Mesenteric fat pad (tissue), 1 donor: ENCODE data around the gene NBDY. TPM values are rescaled to one million over a fixed set of nuclear protein-coding genes. Genes with fewer than 3 reads are reported as not detected.
A peak's percentile ranks its signal among the peaks of the same experiment; 100 is the strongest.
"Not testable (repeated sequence)": the region's sequence is repeated elsewhere in the genome, so short reads cannot be mapped to it uniquely, and the experiment has no call there.

Experiments
- DNase-seq: peaks from one replicate; pipeline ENCODE4 v3.0.0-alpha.2; 2020; ENCODE audit warnings: low spot score
- total RNA-seq: library from RNA; stranded (reverse); fragmentation: NEBNext Ultra II Directional; extraction: Animal tissue kit (Norgen Biotek cat#: 25700); gene quantifications from one replicate; pipeline ENCODE4 v1.2.1, GENCODE V29; 2021
- donor health status: DM: yes; HTN: yes; CAD: no.

Gene NBDY
- total RNA-seq, 1 donor from 2014 or later: 25.1 TPM

DNA sequence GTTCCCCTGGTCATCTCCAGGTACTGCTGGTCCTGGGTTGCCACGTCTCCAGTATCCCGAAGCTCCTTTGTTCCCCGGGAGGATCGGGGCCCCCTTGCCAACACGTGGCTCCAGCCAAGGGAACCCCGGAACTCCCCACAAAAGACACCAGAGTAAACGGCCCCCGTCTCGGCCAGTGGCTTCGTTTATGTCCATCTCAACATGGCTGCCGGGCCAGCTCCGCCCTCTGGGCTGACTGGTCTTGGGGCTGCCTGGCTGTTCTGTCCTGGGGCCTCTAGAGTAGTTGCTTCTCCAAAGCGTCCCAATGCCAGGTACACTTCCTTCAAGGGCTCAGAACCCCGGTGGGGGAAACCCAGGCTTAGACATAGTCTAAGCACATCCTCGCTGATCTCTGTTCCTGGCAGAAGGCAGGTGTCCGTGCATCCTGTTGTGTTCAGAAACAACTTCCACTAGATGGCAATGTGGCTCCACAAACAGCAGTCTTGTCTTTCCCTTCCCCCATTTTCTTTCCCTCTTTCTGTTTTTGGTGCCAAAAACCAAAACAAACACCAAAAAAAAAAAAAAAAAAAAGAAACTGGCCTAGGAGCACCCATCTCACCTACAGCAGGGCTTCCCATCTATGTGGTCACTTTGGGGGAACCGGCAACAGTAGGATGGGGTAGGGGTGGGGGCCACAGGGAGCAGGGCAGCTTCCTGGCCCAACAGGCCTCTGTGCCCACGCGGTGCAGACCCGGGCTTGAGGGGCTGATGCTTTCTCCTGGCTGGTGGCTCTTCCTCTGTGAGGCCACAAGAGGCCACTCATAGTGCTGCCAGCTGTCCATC is 35.3 kb downstream of the NBDY start:
- peak; percentile 85 for DNase-seq

DNA sequence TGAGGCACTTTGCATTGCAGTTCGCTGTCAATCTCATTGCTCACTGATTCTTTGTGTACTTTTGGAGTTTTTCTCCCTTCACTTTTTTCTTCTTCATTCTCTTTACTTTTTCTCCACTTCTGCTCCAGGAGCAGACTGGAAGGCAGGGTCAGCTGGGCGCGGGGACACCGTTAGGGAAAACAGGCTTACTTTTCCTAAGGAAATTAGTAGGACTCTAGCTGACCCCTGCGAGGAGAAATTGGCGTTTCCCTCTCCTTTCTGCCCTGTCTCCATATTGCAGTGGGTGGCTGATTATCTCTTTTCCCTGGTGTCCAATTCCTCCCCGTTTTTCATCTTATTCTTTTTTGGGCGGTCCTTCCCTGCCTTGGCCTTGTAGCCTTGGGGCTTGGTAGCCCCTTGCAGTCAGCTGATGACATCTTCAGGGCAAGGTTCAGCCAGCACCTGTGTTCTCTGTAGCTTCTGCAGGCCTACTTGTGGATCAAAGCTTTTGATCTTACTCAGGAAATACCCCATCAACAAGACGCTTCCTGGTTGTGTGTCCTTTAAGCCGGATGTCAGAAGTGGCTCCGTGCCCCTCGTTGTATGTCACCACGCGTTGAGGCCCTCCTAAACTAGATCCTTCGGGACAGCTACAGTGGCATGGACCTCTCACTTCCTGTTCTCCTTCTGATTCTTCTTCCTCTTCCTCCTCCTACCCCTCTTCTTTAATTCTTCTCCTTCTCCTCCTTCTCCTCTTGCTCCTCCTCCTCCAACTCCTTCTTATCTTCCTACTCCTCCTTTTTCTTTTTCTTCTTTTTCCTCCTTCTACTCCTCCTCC is 36.1 kb downstream of the NBDY start:
- DNase-seq: no peak

DNA sequence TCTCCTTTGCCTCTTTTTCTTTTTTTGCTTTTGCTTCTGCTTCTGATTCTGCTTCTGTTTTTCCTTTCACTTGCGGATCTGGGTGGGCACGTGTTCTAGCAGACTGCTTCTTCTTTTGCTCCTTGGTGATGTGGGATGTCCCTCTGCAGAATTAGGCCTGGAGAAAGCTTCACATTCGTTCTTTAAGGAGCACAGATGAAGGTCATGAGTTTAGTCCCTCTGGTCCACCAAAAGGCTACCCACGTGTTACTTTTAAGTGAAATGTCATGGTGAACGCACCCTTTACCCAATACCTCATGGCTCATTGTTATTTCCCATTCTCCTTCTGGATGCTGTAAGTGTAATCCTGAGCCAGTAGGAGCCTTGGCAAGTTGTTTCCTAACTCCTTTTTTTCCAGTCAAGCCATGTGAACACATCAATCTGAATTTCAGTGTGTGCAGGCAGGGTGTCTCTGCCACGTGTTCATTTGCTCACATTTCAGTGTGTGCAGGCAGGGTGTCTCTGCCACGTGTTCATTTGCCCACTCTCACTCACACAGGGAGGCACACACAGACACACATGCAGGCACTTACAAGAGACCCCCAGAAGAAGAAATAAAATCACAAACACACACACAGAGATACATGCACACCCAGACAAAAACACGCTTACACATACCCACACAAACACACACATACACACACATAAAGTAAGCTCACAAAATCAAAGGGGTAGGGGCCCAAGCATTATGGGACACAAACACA is 36.9 kb downstream of the NBDY start:
- no peak for DNase-seq

DNA sequence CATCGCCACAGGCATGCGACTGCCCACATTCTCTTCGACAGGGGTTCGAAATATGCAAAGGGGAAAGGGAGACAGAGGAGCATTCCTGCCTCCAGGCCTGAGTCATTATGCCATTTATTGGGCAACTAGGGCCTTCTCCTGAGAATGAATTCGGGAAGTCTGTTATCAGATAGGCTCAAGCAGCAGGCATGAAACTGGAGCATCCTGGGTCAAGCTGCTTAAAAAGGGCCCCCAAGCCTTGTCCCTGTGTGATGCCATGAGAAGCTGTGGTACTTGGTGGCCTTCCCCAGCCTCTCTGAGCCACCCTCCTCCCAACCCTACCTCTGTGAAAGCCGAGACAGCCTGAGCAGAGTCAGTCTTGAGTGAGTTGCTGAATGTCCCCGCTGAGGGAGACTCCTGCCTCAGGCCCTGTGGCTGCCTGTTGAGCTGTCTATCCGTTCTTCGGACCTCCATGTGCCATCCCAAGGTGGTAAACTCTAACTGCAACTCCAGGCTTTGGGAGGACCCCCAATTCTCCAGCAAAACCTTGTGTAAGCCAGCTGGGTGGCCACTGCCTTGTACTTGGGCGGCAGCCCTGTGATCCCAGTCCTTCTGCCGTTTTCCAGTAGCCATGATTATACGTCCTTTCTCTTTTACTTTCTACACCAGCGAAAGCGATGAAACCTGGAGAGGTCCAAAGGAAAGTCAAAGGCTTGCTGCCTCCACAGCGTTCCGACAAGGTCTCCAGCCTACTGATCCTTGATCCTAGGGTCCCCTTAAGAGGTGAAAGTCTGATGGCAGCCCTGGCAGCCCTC is 37.7 kb downstream of the NBDY start:
- peak; percentile 81 for DNase-seq

DNA sequence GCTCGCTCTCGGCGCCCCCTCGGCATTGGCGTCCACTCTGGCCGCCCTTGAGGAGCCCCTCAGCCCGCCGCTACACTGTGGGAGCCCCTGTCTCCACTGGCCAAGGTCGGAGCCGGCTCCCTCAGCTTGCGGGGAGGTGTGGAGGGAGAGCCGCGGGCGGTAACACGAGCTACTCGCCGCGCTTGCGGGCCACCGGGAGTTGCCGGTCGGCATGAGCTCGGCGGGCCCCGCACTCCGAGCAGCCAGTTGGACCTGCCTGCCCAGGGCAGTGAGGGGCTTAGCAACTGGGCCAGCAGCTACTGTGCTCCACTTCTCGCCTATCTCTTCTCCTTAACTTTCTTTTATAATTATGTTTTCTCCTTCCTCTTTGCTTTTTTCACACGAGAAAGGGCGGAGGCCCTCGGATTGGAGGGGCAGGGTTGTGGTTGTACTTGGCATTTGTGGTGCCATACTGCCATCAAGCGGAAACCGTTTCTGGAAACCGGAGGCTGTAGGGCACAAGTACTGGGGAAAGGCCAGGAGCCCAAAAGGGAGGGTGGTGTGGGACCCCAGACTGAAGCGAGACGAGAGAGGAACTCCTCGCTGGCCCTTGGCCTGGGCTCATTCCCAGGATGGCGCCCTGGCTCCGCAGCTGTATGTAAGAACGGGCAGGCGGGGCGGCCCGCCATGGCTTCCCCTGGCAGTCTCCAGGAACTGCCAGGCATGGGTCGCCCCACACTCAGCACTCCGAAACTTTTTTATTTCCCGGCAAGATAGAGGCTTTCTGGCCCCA is 38.5 kb downstream of the NBDY start:
- DNase-seq: peak; percentile 82

DNA sequence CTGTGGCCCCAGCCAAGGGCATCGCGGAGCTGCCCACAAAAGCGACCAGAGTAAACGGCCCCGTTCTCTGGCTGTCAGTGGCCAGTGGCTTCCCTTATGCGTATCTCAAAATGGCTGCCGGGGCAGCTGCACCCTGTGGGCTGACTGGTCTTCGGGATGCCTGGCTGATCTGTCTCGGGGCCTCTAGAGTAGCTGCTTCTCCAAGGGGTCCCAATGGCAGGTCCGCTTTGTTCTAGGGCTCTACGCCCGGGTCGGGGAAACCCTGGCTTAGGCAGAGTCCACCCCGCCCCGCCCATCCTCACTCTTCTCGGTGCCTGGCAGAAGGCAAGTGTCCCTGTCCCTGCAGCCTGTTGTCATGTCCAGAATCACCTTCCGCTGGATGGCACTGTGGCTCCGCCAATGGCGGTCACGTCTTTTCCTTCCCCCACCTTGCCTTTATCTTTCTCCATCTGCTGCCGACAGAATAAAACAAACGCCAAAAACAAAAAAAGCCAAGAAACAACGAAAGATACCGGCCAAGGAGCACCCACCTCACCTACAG is 39.1 kb downstream of the NBDY start:
- DNase-seq: not testable (repeated sequence)

DNA sequence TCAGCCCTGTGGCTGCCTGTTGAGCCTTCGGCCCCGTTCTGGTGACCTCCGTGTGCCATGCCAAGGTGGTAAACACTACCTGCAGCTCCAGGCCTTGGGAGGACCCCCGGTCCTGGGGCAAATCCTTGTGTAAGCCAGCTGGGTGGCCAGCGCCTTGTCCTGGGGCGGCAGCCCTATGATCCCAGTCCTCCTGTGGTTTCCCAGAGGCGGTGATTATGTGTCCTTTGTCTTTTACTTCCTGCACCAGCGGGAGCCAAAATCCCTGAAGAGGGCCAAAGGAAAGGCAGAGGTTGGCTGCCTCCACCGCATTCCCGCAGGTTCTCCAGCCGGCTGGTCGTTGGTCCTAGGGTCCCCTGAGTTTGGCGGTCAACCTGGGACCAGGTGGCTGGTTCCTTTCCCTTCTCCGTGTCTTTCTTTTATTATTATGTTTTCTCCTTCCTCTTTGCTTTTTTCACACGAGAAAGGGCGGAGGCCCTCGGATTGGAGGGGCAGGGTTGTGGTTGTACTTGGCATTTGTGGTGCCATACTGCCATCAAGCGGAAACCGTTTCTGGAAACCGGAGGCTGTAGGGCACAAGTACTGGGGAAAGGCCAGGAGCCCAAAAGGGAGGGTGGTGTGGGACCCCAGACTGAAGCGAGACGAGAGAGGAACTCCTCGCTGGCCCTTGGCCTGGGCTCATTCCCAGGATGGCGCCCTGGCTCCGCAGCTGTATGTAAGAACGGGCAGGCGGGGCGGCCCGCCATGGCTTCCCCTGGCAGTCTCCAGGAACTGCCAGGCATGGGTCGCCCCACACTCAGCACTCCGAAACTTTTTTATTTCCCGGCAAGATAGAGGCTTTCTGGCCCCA is 43.9 kb downstream of the NBDY start:
- DNase-seq: not testable (repeated sequence)

DNA sequence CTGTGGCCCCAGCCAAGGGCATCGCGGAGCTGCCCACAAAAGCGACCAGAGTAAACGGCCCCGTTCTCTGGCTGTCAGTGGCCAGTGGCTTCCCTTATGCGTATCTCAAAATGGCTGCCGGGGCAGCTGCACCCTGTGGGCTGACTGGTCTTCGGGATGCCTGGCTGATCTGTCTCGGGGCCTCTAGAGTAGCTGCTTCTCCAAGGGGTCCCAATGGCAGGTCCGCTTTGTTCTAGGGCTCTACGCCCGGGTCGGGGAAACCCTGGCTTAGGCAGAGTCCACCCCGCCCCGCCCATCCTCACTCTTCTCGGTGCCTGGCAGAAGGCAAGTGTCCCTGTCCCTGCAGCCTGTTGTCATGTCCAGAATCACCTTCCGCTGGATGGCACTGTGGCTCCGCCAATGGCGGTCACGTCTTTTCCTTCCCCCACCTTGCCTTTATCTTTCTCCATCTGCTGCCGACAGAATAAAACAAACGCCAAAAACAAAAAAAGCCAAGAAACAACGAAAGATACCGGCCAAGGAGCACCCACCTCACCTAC is 44.5 kb downstream of the NBDY start:
- not testable (repeated sequence) for DNase-seq

DNA sequence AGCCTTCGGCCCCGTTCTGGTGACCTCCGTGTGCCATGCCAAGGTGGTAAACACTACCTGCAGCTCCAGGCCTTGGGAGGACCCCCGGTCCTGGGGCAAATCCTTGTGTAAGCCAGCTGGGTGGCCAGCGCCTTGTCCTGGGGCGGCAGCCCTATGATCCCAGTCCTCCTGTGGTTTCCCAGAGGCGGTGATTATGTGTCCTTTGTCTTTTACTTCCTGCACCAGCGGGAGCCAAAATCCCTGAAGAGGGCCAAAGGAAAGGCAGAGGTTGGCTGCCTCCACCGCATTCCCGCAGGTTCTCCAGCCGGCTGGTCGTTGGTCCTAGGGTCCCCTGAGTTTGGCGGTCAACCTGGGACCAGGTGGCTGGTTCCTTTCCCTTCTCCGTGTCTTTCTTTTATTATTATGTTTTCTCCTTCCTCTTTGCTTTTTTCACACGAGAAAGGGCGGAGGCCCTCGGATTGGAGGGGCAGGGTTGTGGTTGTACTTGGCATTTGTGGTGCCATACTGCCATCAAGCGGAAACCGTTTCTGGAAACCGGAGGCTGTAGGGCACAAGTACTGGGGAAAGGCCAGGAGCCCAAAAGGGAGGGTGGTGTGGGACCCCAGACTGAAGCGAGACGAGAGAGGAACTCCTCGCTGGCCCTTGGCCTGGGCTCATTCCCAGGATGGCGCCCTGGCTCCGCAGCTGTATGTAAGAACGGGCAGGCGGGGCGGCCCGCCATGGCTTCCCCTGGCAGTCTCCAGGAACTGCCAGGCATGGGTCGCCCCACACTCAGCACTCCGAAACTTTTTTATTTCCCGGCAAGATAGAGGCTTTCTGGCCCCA is 49.3 kb downstream of the NBDY start:
- DNase-seq: not testable (repeated sequence)

DNA sequence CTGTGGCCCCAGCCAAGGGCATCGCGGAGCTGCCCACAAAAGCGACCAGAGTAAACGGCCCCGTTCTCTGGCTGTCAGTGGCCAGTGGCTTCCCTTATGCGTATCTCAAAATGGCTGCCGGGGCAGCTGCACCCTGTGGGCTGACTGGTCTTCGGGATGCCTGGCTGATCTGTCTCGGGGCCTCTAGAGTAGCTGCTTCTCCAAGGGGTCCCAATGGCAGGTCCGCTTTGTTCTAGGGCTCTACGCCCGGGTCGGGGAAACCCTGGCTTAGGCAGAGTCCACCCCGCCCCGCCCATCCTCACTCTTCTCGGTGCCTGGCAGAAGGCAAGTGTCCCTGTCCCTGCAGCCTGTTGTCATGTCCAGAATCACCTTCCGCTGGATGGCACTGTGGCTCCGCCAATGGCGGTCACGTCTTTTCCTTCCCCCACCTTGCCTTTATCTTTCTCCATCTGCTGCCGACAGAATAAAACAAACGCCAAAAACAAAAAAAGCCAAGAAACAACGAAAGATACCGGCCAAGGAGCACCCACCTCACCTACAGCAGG is 50.0 kb downstream of the NBDY start:
- not testable (repeated sequence) for DNase-seq

DNA sequence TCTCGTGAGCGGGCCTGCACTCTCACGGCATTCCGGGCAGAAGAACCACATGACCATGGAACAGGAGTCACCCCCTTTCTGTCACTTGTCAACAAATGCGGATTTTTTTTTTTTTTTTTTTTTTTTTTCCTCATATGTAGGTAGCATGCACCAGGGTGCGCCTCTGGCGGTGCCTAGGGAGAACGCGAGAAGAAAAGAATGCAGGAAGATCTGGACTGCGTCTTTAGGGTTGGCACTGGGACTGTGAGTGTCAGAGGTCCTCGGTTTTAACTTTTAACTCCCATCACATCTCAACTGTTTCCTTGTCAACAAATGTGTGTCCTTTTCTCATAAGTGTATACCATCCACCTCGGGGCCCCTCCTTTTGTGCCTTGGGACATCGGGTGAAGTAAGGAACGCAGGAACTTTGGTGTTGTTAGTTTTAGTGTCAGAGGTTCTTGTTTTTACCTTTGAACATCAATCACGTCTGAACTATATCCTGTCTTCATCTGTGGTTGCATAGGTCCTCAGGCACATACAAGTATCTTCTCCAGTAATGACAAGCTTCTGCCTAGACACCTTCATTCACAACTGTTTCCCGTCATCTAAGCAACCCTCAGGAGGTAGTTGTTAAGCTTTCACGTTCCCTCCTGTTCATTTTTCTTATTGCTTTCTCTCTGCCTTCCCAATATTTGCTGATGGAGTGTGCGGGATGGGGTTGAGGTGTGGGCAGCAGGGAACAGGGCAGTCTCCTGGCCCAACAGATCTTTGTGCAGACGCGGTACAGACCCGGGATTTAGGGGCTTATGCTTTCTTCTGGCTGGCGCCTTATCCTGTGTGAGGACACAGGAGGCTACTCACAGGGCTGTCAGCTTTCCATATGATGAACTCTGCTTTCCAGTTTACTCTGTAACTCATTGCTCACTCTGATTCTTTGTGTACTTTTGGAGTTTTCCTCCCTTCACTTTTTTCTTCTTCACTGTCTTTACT is 51.9 kb downstream of the NBDY start:
- DNase-seq: not testable (repeated sequence)

DNA sequence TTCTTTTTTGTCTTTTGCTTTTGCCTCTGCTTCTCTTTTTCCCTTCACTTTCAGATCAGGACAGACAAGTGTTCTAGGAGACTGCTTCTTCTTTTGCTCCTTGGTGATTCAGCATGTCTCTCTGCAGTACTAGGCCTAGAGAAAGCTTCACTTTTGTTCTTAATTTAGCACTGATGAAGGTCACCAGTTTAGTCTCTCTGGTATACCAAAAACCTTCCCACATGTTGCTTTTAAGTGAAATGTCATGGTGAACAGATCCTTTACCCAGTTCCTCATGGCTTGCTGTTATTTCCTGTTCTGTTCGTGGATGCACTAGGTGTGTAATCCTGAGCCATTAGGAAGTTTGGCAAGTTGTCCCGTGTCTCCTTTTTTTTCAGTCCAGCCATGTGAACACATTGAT is 53.3 kb downstream of the NBDY start:
- DNase-seq: no peak

DNA sequence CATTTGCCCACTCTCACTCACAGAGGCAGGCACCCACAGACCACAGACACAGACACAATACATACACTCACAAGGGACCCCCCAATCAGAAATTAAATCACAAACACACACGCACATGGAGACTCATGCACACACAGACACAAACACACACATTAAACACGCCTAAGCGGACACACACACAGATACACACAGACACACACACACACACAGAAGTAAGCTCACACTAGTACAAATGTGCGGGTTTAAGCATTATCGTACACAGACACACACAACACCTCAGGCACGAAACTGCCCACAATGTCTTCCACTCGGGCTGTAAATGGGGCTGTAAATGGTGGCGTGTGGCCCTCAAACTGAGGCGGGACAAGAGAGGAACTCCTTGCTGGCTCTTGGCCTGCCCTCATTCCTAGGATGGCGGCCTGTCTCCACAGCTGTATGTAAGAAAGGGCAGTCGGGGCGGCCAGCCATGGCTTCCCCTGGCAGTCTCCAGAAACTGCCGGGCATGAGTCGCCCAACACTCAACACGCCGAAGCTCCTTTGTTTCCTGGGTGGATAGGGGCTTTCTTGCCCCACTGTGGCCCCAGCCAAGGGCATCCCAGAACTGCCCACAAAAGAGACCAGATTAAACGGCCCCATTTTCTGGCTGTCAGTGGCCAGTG is 53.9 kb downstream of the NBDY start:
- DNase-seq: no peak

DNA sequence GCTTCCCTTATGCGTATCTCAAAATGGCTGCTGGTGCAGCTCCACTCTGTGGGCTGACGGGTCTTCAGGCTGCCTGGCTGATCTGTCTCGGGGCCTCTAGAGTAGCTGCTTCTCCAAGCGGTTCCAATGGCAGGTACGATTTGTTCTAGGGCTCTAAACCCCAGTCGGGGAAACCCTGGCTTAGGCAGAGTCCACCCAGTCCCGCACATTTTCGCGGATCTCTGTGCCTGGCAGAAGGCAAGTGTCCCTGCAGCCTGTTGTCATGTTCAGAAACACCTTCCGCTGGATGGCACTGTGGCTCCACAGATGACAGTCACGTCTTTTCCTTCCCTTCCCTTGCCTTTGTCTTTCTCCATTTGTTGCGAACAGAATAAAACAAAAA is 54.4 kb downstream of the NBDY start:
- DNase-seq: no peak

DNA sequence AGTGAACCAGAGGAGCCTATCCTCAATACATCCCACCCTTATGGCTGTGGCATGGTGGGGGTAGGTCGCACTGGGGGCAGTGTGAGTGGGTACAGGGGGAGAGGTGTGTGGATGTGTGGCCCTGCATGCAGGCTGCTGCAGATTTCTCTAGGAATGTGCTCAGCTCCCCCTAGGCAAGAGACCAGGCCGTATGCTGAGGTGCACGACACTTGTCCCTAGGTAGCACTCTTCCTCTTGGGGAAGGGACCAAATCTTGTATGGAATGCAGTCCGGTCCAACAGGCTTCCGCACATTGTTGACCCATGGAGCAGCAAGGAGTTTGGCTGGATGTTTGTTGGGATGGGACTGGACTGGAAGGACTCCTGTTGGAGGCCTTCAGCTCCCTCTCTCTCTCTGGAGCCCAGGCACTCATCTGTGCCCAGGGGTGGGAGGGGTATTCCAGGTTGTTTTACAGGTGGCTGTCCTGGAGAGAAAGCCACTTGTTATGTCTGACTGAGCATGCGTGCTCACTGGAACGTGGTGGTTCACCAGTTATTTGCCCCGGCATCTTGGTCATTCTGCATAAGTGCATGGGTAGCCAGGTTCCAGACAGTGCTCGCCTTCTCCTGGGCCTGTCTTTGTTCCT is 55.1 kb downstream of the NBDY start:
- DNase-seq: peak; percentile 43
